Measurements from ENCODE around the gene CBARP. TPM values are rescaled to one million over a fixed set of nuclear protein-coding genes. Genes with fewer than 3 reads are reported as not detected.

CBARP gene
- total RNA-seq, 4 donors from 2014 or later, result 0.58 to 1.0 (median 0.99) TPM; not detected in 1

DNA sequence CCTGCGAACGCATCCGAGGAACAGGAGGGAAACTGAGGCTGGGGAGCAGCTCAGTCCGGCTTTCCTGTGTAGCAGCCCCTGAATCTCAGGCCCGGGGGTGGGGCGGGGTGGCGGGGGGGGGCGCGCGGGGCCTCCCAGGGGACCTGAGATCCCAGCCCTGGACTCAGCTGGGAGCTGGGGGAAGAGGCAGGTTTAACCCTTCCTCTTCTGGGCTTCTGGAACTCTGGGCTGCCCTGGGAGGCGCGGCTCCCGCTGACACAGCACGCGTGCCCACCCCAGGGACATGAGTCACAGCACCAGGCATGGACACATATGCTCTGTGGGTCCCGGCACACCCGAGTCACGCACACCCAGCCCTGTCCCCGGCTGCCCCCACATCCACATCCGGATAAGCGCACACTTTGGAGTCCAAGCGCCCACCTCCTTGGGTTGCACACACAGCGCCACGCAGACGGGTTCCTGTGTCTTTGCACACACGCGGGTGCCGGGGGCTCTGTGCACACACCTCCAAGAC lies 27.9 kb upstream of the CBARP start:
- Histone ChIP-seq H3K36me3 (peaks cover 0 to 3% (median under 1%) of the 10 kb centered on the region in 4 donors), H3K27me3 (peaks cover 0 to 3% (median 0%) of the 10 kb centered on the region in 4 donors), H3K9me3 (no peaks in the 10 kb centered on the region), H3K4me1 (peaks cover 69 to 83% (median 76%) of the 10 kb centered on the region in 4 donors), H3K27ac (replicated peaks in 1 of 4) (peak overlapping the region; percentile 99 to 100 (median 100)), H3K4me3 (peak overlapping the region; percentile 55 to 65 (median 60))
- no peak for TF ChIP-seq POLR2AphosphoS5 (IDR thresholded peaks at IDR 0.05)
- TF ChIP-seq, protein P1, sequence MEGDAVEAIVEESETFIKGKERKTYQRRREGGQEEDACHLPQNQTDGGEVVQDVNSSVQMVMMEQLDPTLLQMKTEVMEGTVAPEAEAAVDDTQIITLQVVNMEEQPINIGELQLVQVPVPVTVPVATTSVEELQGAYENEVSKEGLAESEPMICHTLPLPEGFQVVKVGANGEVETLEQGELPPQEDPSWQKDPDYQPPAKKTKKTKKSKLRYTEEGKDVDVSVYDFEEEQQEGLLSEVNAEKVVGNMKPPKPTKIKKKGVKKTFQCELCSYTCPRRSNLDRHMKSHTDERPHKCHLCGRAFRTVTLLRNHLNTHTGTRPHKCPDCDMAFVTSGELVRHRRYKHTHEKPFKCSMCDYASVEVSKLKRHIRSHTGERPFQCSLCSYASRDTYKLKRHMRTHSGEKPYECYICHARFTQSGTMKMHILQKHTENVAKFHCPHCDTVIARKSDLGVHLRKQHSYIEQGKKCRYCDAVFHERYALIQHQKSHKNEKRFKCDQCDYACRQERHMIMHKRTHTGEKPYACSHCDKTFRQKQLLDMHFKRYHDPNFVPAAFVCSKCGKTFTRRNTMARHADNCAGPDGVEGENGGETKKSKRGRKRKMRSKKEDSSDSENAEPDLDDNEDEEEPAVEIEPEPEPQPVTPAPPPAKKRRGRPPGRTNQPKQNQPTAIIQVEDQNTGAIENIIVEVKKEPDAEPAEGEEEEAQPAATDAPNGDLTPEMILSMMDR (IDR thresholded peaks at IDR 0.05), result no peak
- no peak for TF ChIP-seq EP300 (IDR thresholded peaks at IDR 0.05)
- TF ChIP-seq POLR2A (IDR thresholded peaks at IDR 0.05; ENCODE audit: low read depth), result no peak
- intact Hi-C loops (cut with DNase I), result no loop called here
- 9% methylated on average over 10 of the region's 28 CpGs for WGBS
- DNase-seq (ENCODE audit: extremely low spot score), result no peak

DNA sequence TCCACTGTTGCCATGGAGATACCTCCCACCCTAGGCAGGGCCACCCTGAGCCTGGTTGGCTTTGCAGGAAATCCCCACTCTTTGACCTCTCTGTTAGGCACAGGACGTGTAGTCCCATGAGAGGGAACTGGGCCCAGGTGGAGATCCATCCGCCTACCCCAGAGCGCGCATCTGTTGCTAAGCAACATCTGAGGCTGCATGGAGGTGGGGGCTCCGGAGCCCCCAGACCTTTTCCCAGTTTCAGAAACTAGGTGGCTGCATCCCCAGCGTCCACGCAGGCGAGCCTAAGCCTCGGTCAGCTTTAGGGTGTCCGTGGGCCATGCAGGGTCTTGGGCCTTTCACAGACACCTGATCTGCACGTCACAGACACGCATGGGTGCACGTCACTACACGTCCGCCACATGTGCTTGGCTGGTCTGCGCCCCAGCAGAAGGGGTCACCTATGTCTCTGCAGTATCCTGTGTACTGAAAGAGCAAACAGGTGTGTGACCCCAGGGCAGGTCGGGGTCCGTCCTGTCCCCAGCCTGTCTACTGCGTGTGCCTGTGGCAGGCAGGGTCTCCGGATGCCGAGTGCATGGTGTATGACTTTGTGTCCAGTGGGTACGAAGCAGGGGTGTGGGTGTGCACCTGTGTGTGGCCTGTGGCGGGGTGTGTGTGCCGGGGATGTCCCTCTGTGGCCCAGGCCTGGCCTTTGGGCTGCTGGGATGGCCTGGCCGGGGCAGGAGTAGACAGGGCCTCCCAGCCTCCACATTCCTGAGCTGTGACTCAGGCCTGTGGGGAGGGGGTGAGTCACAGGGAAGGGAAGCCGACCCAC lies 27.2 kb upstream of the CBARP start:
- WGBS, result 68% methylated on average over 13 of the region's 26 CpGs
- peak overlapping the region; percentile 55 to 65 (median 60) for H3K4me3 ChIP-seq
- H3K36me3 ChIP-seq, result no peaks in the 10 kb centered on the region
- H3K9me3 ChIP-seq, result no peaks in the 10 kb centered on the region
- intact Hi-C loops (cut with DNase I), result no loop called here
- H3K4me1 ChIP-seq, result peaks cover 70 to 83% (median 76%) of the 10 kb centered on the region in 4 donors
- H3K27me3 ChIP-seq, result peaks cover 0 to 3% (median 0%) of the 10 kb centered on the region in 4 donors
- DNase-seq (ENCODE audit: extremely low spot score), result no peak
- H3K27ac ChIP-seq (replicated peaks in 1 of 4), result peak overlapping the region; percentile 99 to 100 (median 100)
- no peak for TF ChIP-seq EP300 (IDR thresholded peaks at IDR 0.05)
- peak; percentile 60 to 77 for TF ChIP-seq POLR2AphosphoS5 (IDR thresholded peaks at IDR 0.05)
- no peak for TF ChIP-seq POLR2A (IDR thresholded peaks at IDR 0.05; ENCODE audit: low read depth)

DNA sequence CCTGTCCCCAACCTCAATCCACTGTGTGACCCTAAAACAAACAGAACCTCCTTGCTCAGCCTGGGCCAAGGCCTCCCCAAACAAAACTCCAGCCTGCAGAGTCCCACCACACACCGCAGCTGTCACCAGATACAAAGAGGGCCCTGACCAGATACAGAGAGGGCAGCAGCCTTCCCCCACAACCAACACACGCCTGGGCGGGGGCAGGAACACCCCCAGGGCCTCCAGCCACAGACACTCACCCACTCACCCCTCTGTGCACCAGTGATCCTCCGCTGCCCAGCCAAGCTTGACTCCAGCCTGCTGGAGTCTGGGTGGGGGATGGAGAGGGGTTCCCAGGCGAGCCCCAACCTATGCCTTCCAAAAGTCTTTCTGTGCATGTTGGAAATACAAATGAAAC lies 25.4 kb upstream of the CBARP start:
- no peak overlapping the region for H3K4me3 ChIP-seq
- WGBS, result 100% methylated on average over 2 of the region's 5 CpGs
- no peaks in the 10 kb centered on the region for H3K9me3 ChIP-seq
- no peak for DNase-seq (ENCODE audit: extremely low spot score)
- H3K27me3 ChIP-seq, result peaks cover 0 to 3% (median 0%) of the 10 kb centered on the region in 4 donors
- TF ChIP-seq POLR2A (IDR thresholded peaks at IDR 0.05; ENCODE audit: low read depth), result no peak
- H3K27ac ChIP-seq (replicated peaks in 1 of 4), result peak overlapping the region; percentile 99 to 100 (median 100)
- H3K4me1 ChIP-seq, result peaks cover 81 to 90% (median 84%) of the 10 kb centered on the region in 4 donors
- peaks cover 0 to 3% (median 2%) of the 10 kb centered on the region in 4 donors for H3K36me3 ChIP-seq
- intact Hi-C loops (cut with DNase I), result no loop called here

DNA sequence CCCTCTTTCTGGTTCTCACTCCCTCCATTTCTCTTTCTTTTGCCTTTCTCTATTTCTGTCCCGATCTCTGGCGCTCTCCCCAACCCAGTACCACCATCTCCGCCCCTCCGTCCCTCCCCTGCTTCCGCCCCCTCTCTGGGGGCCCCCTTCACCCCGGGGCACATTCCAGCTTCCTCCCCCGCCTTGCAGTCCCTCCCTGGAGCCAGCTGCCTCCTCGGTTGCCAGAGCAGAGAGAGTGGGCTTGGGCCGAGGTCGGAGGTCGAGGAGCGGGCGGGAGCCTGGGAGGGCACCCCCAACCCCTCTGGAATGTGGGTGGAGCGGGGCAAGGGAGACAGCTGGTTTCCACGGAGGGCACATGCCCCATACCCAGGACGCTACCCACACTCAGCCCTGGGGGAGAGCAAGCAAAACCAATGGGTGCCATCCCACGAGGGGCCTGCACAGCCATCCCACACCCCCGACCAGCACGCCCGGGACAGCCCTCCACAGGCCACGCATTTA lies 24.9 kb upstream of the CBARP start:
- no peak for TF ChIP-seq POLR2A (IDR thresholded peaks at IDR 0.05; ENCODE audit: low read depth)
- TF ChIP-seq EP300 (IDR thresholded peaks at IDR 0.05), result no peak
- TF ChIP-seq, protein P1 (IDR thresholded peaks at IDR 0.05), result no peak
- TF ChIP-seq POLR2AphosphoS5 (IDR thresholded peaks at IDR 0.05), result no peak
- Histone ChIP-seq H3K27me3 (peaks cover 0 to 3% (median 0%) of the 10 kb centered on the region in 4 donors), H3K4me1 (peaks cover 81 to 90% (median 84%) of the 10 kb centered on the region in 4 donors), H3K9me3 (no peaks in the 10 kb centered on the region), H3K27ac (replicated peaks in 1 of 4) (peak overlapping the region; percentile 99 to 100 (median 100)), H3K36me3 (peaks cover 0 to 8% (median 7%) of the 10 kb centered on the region in 4 donors), H3K4me3 (peak overlapping the region in 1 of 4 donors; percentile 19)
- DNase-seq (ENCODE audit: extremely low spot score), result no peak
- 55% methylated on average over 16 of the region's 21 CpGs for WGBS
- intact Hi-C loops (cut with DNase I), result no loop called here

DNA sequence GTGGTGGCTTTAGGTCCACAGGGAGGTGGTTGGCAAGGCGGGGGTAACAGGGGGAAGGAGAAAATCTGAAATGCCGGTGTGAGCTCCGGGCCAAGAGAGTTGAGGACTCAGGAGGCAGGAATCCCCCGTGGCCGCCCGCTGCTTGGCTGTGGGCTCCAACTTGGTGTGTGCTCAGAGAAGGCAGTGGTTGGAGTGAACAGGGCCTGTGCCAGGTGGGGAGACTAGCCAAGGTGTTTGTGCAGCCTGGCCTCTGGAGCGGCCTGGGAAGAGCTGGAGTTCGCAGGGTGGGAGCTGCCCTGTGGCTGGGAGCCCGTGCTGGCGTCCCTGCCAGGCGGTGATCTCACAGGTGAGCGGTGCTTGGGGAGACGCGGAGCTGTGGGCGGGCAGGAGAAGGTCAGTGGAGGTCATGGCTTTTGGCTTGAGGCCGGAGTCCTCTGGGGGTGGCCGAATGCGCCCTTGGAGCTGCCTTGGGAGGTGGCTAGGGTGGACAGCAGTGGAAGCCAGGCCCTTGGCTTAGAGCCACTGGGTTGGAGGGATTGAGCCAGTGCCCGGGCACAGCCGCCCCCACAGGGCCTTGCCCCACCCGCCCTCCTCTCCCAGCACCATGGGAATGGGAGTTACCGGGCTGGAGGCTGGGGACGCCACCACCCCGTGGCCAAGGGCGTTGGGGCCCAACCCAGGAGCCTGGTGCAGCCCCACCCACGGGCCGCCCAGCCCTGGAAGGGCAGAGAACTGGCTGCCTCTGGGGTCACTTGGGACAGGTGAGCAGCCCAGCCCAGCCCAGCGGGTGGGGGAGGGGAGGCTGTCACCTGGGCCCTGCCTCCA lies 24.2 kb upstream of the CBARP start:
- peaks cover under 1 to 14% (median 13%) of the 10 kb centered on the region in 4 donors for H3K36me3 ChIP-seq
- no peak for TF ChIP-seq EP300 (IDR thresholded peaks at IDR 0.05)
- TF ChIP-seq POLR2AphosphoS5 (IDR thresholded peaks at IDR 0.05), result peak; percentile 63 to 73
- intact Hi-C loops (cut with DNase I), result no loop called here
- H3K4me3 ChIP-seq, result peak overlapping the region; percentile 65 to 80 (median 72)
- 17% methylated on average over 15 of the region's 28 CpGs for WGBS
- H3K27me3 ChIP-seq, result peaks cover 0 to 3% (median 0%) of the 10 kb centered on the region in 4 donors
- H3K27ac ChIP-seq (replicated peaks in 1 of 4), result peak overlapping the region; percentile 99 to 100 (median 100)
- peaks cover 80 to 90% (median 84%) of the 10 kb centered on the region in 4 donors for H3K4me1 ChIP-seq
- DNase-seq (ENCODE audit: extremely low spot score), result no peak
- no peaks in the 10 kb centered on the region for H3K9me3 ChIP-seq

Measured in esophagus muscularis mucosa (tissue), 4 donors.